ENCODE results near the gene CDS2.

DNA sequence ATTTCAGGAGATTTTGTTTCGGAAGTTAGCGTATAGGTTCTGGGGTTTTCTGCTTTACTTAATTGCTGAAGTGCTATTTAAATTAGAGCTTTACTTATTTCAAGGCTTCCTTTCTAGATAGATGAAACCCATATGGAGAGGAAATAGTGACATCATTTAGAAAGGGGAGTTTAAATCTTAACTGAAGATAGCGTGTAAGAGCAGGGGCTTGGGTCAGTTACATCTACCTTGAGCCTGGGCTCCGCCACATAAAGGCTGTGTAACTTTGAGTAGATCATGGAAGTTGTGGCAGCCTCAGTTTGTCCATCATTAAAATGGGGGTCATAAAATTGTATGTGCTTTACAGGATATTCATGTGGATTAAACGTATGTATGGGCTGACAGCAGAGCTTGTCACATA is 4.7 kb downstream of the CDS2 start:
- TF ChIP-seq MYC (IDR thresholded peaks at IDR 0.05; ENCODE audit: borderline replicate concordance, low read length) = no peak
- TF ChIP-seq CBX2 (IDR thresholded peaks at IDR 0.05; ENCODE audit: borderline replicate concordance, low read depth) = no peak
- TF ChIP-seq FOXS1 (CRISPR knock-in tag; IDR thresholded peaks at IDR 0.05) = no peak
- TF ChIP-seq, protein P1, sequence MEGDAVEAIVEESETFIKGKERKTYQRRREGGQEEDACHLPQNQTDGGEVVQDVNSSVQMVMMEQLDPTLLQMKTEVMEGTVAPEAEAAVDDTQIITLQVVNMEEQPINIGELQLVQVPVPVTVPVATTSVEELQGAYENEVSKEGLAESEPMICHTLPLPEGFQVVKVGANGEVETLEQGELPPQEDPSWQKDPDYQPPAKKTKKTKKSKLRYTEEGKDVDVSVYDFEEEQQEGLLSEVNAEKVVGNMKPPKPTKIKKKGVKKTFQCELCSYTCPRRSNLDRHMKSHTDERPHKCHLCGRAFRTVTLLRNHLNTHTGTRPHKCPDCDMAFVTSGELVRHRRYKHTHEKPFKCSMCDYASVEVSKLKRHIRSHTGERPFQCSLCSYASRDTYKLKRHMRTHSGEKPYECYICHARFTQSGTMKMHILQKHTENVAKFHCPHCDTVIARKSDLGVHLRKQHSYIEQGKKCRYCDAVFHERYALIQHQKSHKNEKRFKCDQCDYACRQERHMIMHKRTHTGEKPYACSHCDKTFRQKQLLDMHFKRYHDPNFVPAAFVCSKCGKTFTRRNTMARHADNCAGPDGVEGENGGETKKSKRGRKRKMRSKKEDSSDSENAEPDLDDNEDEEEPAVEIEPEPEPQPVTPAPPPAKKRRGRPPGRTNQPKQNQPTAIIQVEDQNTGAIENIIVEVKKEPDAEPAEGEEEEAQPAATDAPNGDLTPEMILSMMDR (IDR thresholded peaks at IDR 0.05) = no peak
- no peak for TF ChIP-seq SMC3 (IDR thresholded peaks at IDR 0.05)
- TF ChIP-seq JUN (IDR thresholded peaks at IDR 0.05) = no peak
